ENCODE data around the gene GTF2H4.
"Not testable (repeated sequence)": the region's sequence is repeated elsewhere in the genome, so short reads cannot be mapped to it uniquely, and the experiment has no call there.

The GTF2H4 gene

GRCh38 chr6:30927080-30927479 is 19.1 kb downstream of the GTF2H4 start:
- 95 to 100% methylated on average over 2 of the region's 3 CpGs for WGBS, 2 experiments (ENCODE audit: insufficient coverage in 2 of 2)
- H3K27ac ChIP-seq (ENCODE audit: low read depth, low read length, severe bottlenecking): not testable (repeated sequence)

GRCh38 chr6:30928677-30929076 is 20.7 kb downstream of the GTF2H4 start:
- H3K4me3 ChIP-seq (ENCODE audit: extremely low read depth, insufficient read depth, low read length, poor library complexity, severe bottlenecking): no peak overlapping the region
- peaks cover 45% of the 10 kb centered on the region for H3K36me3 ChIP-seq (ENCODE audit: control insufficient read depth, insufficient read depth, low read length)
- H3K9me3 ChIP-seq (ENCODE audit: control insufficient read depth, low read length): peaks cover 14% of the 10 kb centered on the region
- WGBS, 2 experiments (ENCODE audit: insufficient coverage in 2 of 2): 100% methylated on average over 2 of the region's 3 CpGs
- H3K27ac ChIP-seq (ENCODE audit: low read depth, low read length, severe bottlenecking): no peak overlapping the region
- H3K4me1 ChIP-seq (ENCODE audit: control insufficient read depth, insufficient read depth, low read length, poor library complexity, severe bottlenecking): no peaks in the 10 kb centered on the region

More at GRCh38 chr6:30927080-30927479, 19.1 kb downstream of the GTF2H4 start:
- H3K9me3 ChIP-seq (ENCODE audit: control insufficient read depth, low read length): peaks cover 14% of the 10 kb centered on the region
- H3K4me1 ChIP-seq (ENCODE audit: control insufficient read depth, insufficient read depth, low read length, poor library complexity, severe bottlenecking); H3K4me3 ChIP-seq (ENCODE audit: extremely low read depth, insufficient read depth, low read length, poor library complexity, severe bottlenecking): not testable (repeated sequence)
- H3K36me3 ChIP-seq (ENCODE audit: control insufficient read depth, insufficient read depth, low read length): peaks cover 61% of the 10 kb centered on the region

- Histone ChIP-seq H3K9me3 (ENCODE audit: control insufficient read depth, low read length) (peaks cover 14% of the 10 kb centered on the region), H3K27ac (ENCODE audit: low read depth, low read length, severe bottlenecking) (no peak overlapping the region), H3K4me3 (ENCODE audit: extremely low read depth, insufficient read depth, low read length, poor library complexity, severe bottlenecking) (no peak overlapping the region), H3K4me1 (ENCODE audit: control insufficient read depth, insufficient read depth, low read length, poor library complexity, severe bottlenecking) (no peaks in the 10 kb centered on the region), H3K36me3 (ENCODE audit: control insufficient read depth, insufficient read depth, low read length) (peaks cover 31% of the 10 kb centered on the region)
- 94 to 100% methylated on average over 3 to 4 of the region's 4 CpGs for WGBS, 2 experiments (ENCODE audit: insufficient coverage in 2 of 2)
Measured at GRCh38 chr6:30930506-30930905, 22.5 kb downstream of the GTF2H4 start.

GRCh38 chr6:30931272-30931671 is 23.3 kb downstream of the GTF2H4 start:
- H3K4me3 ChIP-seq (ENCODE audit: extremely low read depth, insufficient read depth, low read length, poor library complexity, severe bottlenecking): no peak overlapping the region
- no peaks in the 10 kb centered on the region for H3K4me1 ChIP-seq (ENCODE audit: control insufficient read depth, insufficient read depth, low read length, poor library complexity, severe bottlenecking)
- WGBS, 2 experiments (ENCODE audit: insufficient coverage in 2 of 2): 54 to 61% methylated on average over 5 to 7 of the region's 8 CpGs
- peaks cover 24% of the 10 kb centered on the region for H3K36me3 ChIP-seq (ENCODE audit: control insufficient read depth, insufficient read depth, low read length)
- peaks cover 14% of the 10 kb centered on the region for H3K9me3 ChIP-seq (ENCODE audit: control insufficient read depth, low read length)
- no peak overlapping the region for H3K27ac ChIP-seq (ENCODE audit: low read depth, low read length, severe bottlenecking)

- Histone ChIP-seq H3K27ac (ENCODE audit: low read depth, low read length, severe bottlenecking) (no peak within 1 kb of the TSS), H3K4me3 (ENCODE audit: extremely low read depth, insufficient read depth, low read length, poor library complexity, severe bottlenecking) (no peak within 1 kb of the TSS), H3K4me1 (ENCODE audit: control insufficient read depth, insufficient read depth, low read length, poor library complexity, severe bottlenecking) (no peaks in the 10 kb centered on the region), H3K36me3 (ENCODE audit: control insufficient read depth, insufficient read depth, low read length) (peaks cover 17% of the 10 kb centered on the region), H3K9me3 (ENCODE audit: control insufficient read depth, low read length) (peaks cover 14% of the 10 kb centered on the region)
- WGBS, 2 experiments (ENCODE audit: insufficient coverage in 2 of 2): 100% methylated on average over 1 of the region's 7 CpGs; no CpG with 5 or more reads in 1 of the 2 experiments
Measured at GRCh38 chr6:30931969-30932645, 24.1 kb downstream of the GTF2H4 start, which contains the start of gene SFTA2. SFTA2 (minus strand) TSS chr6:30932170; CDS start chr6:30932096, 74 bp downstream.

- Histone ChIP-seq H3K9me3 (ENCODE audit: control insufficient read depth, low read length) (peaks cover 14% of the 10 kb centered on the region), H3K27ac (ENCODE audit: low read depth, low read length, severe bottlenecking) (no peak overlapping the region), H3K4me1 (ENCODE audit: control insufficient read depth, insufficient read depth, low read length, poor library complexity, severe bottlenecking) (no peaks in the 10 kb centered on the region), H3K36me3 (ENCODE audit: control insufficient read depth, insufficient read depth, low read length) (peaks cover 10% of the 10 kb centered on the region), H3K4me3 (ENCODE audit: extremely low read depth, insufficient read depth, low read length, poor library complexity, severe bottlenecking) (no peak overlapping the region)
- WGBS, 2 experiments (ENCODE audit: insufficient coverage in 2 of 2): 79 to 97% methylated on average over 5 to 6 of the region's 6 CpGs
Measured at GRCh38 chr6:30932665-30933365, 24.8 kb downstream of the GTF2H4 start.

GRCh38 chr6:30935018-30935417 is 27.0 kb downstream of the GTF2H4 start:
- no peaks in the 10 kb centered on the region for H3K36me3 ChIP-seq (ENCODE audit: control insufficient read depth, insufficient read depth, low read length)
- no peak overlapping the region for H3K27ac ChIP-seq (ENCODE audit: low read depth, low read length, severe bottlenecking)
- H3K4me1 ChIP-seq (ENCODE audit: control insufficient read depth, insufficient read depth, low read length, poor library complexity, severe bottlenecking): no peaks in the 10 kb centered on the region
- 59 to 84% methylated on average over 3 of the region's 3 CpGs for WGBS, 2 experiments (ENCODE audit: insufficient coverage in 2 of 2)
- no peaks in the 10 kb centered on the region for H3K9me3 ChIP-seq (ENCODE audit: control insufficient read depth, low read length)
- no peak overlapping the region for H3K4me3 ChIP-seq (ENCODE audit: extremely low read depth, insufficient read depth, low read length, poor library complexity, severe bottlenecking)

GRCh38 chr6:30937265-30937664 is 29.3 kb downstream of the GTF2H4 start:
- Histone ChIP-seq H3K4me1 (ENCODE audit: control insufficient read depth, insufficient read depth, low read length, poor library complexity, severe bottlenecking) (peaks cover 1% of the 10 kb centered on the region), H3K36me3 (ENCODE audit: control insufficient read depth, insufficient read depth, low read length) (no peaks in the 10 kb centered on the region), H3K4me3 (ENCODE audit: extremely low read depth, insufficient read depth, low read length, poor library complexity, severe bottlenecking) (no peak overlapping the region), H3K9me3 (ENCODE audit: control insufficient read depth, low read length) (no peaks in the 10 kb centered on the region), H3K27ac (ENCODE audit: low read depth, low read length, severe bottlenecking) (no peak overlapping the region)
- 77 to 81% methylated on average over 3 to 5 of the region's 6 CpGs for WGBS, 2 experiments (ENCODE audit: insufficient coverage in 2 of 2)

- Histone ChIP-seq H3K27ac (ENCODE audit: low read depth, low read length, severe bottlenecking) (no peak overlapping the region), H3K9me3 (ENCODE audit: control insufficient read depth, low read length) (no peaks in the 10 kb centered on the region), H3K4me1 (ENCODE audit: control insufficient read depth, insufficient read depth, low read length, poor library complexity, severe bottlenecking) (peaks cover 4% of the 10 kb centered on the region), H3K4me3 (ENCODE audit: extremely low read depth, insufficient read depth, low read length, poor library complexity, severe bottlenecking) (no peak overlapping the region), H3K36me3 (ENCODE audit: control insufficient read depth, insufficient read depth, low read length) (no peaks in the 10 kb centered on the region)
- WGBS, 2 experiments (ENCODE audit: insufficient coverage in 2 of 2): 90 to 100% methylated on average over 1 to 2 of the region's 4 CpGs
Measured at GRCh38 chr6:30938730-30939129, 30.7 kb downstream of the GTF2H4 start.

GRCh38 chr6:30939473-30939872 is 31.5 kb downstream of the GTF2H4 start:
- Histone ChIP-seq H3K36me3 (ENCODE audit: control insufficient read depth, insufficient read depth, low read length) (no peaks in the 10 kb centered on the region), H3K27ac (ENCODE audit: low read depth, low read length, severe bottlenecking) (no peak overlapping the region), H3K4me3 (ENCODE audit: extremely low read depth, insufficient read depth, low read length, poor library complexity, severe bottlenecking) (no peak overlapping the region), H3K4me1 (ENCODE audit: control insufficient read depth, insufficient read depth, low read length, poor library complexity, severe bottlenecking) (peaks cover 4% of the 10 kb centered on the region), H3K9me3 (ENCODE audit: control insufficient read depth, low read length) (no peaks in the 10 kb centered on the region)
- whole genome bisulfite sequencing, 2 experiments (ENCODE audit: insufficient coverage in 2 of 2): 94 to 100% methylated on average over 2 to 3 of the region's 3 CpGs
